HG03196 (cell line): ENCODE measurements around the gene BCL2L12.
"Not testable (repeated sequence)": the region's sequence is repeated elsewhere in the genome, so short reads cannot be mapped to it uniquely, and the experiment has no call there.

Experiments
- ATAC-seq: cut with Tn5 transposase; IDR thresholded peaks from one replicate; pipeline ENCODE4 v1.9.1; 2021; ENCODE audit not compliant: unreplicated experiment

BCL2L12 gene

GRCh38 chr19:49665351-49666119 lies at the start of gene BCL2L12, which contains the start of gene IRF3:
BCL2L12 (plus strand) TSS chr19:49665933; CDS start chr19:49666693, 760 bp downstream.
IRF3 (minus strand) TSS chr19:49665857; CDS start chr19:49664838, 1,019 bp downstream.
- peak; percentile 70 for ATAC-seq

- ATAC-seq, result no peak
Measured at GRCh38 chr19:49616532-49616931, 49.2 kb upstream of the BCL2L12 start.

GRCh38 chr19:49616945-49617344 lies 48.8 kb upstream of the BCL2L12 start:
- no peak for ATAC-seq

GRCh38 chr19:49617860-49618259 lies 47.9 kb upstream of the BCL2L12 start:
- ATAC-seq, result not testable (repeated sequence)

GRCh38 chr19:49624967-49625910 lies 40.5 kb upstream of the BCL2L12 start:
- ATAC-seq, result no peak

- no peak for ATAC-seq
Measured at GRCh38 chr19:49626226-49626625, 39.5 kb upstream of the BCL2L12 start.

- no peak for ATAC-seq
Measured at GRCh38 chr19:49629659-49630058, 36.1 kb upstream of the BCL2L12 start.

- ATAC-seq, result no peak
Measured at GRCh38 chr19:49631014-49631588, 34.6 kb upstream of the BCL2L12 start.

- ATAC-seq, result no peak
Measured at GRCh38 chr19:49631610-49632192, 34.0 kb upstream of the BCL2L12 start.

- ATAC-seq, result no peak
Measured at GRCh38 chr19:49632576-49632975, 33.2 kb upstream of the BCL2L12 start.

GRCh38 chr19:49633273-49633672 lies 32.5 kb upstream of the BCL2L12 start:
- not testable (repeated sequence) for ATAC-seq

GRCh38 chr19:49635530-49636232 lies 30.1 kb upstream of the BCL2L12 start:
- no peak for ATAC-seq

GRCh38 chr19:49636233-49636932 lies 29.4 kb upstream of the BCL2L12 start:
- no peak for ATAC-seq

- ATAC-seq, result no peak
Measured at GRCh38 chr19:49637821-49638738, 27.7 kb upstream of the BCL2L12 start.

GRCh38 chr19:49639401-49640112 lies 26.2 kb upstream of the BCL2L12 start:
- ATAC-seq, result no peak

- ATAC-seq, result peak; percentile 55
Measured at GRCh38 chr19:49640113-49640898, 25.4 kb upstream of the BCL2L12 start, which contains the start of gene RRAS. RRAS (minus strand) TSS chr19:49640143; CDS start chr19:49640098, 45 bp downstream.
